ENCODE measurements around the gene CSTPP1. TPM values are rescaled to one million over a fixed set of nuclear protein-coding genes. Genes with fewer than 3 reads are reported as not detected.

The CSTPP1 gene, protein sequence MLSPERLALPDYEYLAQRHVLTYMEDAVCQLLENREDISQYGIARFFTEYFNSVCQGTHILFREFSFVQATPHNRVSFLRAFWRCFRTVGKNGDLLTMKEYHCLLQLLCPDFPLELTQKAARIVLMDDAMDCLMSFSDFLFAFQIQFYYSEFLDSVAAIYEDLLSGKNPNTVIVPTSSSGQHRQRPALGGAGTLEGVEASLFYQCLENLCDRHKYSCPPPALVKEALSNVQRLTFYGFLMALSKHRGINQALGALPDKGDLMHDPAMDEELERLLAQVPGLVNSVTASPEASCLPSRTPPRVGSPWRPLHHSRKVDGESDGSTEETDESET
- 10 to 100 TPM; 18.3 to 27.0 (median 24.6) TPM for total RNA-seq

DNA sequence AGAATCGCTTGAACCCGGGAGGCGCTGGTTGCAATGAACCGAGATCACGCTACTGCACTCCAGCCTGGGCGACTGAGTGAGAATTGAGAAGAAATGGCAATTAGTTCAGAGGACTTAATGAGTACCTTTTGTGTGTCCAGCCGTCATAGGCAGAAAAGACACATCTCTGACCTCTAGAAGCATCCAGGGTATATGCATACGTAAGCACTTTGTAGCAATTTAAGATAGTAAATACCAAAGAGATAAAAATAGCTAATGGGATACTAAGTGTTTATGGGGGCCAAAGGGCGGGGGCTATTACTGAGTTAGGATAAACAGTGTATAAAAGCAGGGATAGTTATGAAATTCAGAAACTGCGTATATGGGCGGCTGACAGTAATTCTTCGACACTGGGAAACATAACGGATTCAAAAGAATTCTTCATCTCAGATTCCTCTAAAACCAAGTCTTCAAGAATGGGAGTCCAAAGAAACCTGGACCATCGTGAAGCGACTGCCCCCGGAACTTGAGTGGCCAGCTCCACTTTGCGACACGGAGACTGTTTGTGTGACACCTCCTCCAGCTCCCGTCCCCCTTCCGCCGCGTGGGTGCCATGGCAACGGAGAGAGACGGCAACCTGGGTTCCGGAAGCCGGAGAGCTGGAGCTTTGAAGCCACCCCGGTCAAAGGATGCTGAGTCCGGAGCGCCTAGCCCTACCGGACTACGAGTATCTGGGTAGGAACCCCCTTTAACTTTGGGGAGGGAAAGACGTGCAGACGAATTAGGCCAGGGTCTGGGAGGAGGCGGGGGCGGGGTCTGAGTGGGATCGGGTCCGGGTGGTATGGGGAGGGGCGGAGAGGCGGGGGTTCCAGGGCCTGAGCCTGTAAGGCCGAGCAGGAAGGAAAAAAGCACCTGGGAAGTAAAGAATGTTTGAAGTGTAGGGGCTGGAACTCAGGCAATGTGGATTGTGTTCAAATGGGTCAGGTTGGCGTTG is at the start of gene CSTPP1:
Gene CSTPP1, plus strand, starts transcription at position 624 of the 973 bp plus-strand sequence. Its CDS starts 45 bp downstream, at position 669.
- peaks cover 0 to 31% (median 17%) of the 10 kb centered on the region in 4 donors for H3K4me1 ChIP-seq
- no peaks in the 10 kb centered on the region for H3K27me3 ChIP-seq
- DNase-seq = peak; percentile 95
- H3K36me3 ChIP-seq = no peaks in the 10 kb centered on the region
- in situ Hi-C loops (cut with MboI; ENCODE audit: low pct_ligation_motif_present in 1 of 4, low pct_unique_long_range_greater_than_20kb in 1 of 4, low sequenced_read_pairs in 3 of 4) (no loop called here), intact Hi-C loops (cut with DNase I; ENCODE audit: low total_unique reads) (no loop called here)
- H3K4me3 ChIP-seq = peak within 1 kb of the TSS; percentile 56 to 96 (median 62)
- peak within 1 kb of the TSS; percentile 70 to 81 (median 74) for H3K27ac ChIP-seq
- TF ChIP-seq EP300 (IDR thresholded peaks at IDR 0.05; ENCODE audit: low read depth) (no peak), POLR2AphosphoS5 (IDR thresholded peaks at IDR 0.05) (no peak), POLR2A (IDR thresholded peaks at IDR 0.05) (no peak)
- TF ChIP-seq, protein P1, sequence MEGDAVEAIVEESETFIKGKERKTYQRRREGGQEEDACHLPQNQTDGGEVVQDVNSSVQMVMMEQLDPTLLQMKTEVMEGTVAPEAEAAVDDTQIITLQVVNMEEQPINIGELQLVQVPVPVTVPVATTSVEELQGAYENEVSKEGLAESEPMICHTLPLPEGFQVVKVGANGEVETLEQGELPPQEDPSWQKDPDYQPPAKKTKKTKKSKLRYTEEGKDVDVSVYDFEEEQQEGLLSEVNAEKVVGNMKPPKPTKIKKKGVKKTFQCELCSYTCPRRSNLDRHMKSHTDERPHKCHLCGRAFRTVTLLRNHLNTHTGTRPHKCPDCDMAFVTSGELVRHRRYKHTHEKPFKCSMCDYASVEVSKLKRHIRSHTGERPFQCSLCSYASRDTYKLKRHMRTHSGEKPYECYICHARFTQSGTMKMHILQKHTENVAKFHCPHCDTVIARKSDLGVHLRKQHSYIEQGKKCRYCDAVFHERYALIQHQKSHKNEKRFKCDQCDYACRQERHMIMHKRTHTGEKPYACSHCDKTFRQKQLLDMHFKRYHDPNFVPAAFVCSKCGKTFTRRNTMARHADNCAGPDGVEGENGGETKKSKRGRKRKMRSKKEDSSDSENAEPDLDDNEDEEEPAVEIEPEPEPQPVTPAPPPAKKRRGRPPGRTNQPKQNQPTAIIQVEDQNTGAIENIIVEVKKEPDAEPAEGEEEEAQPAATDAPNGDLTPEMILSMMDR (IDR thresholded peaks at IDR 0.05) = peak in 2 of 5 experiments; percentile 13 to 17
- no peaks in the 10 kb centered on the region for H3K9me3 ChIP-seq
- 21 to 34% methylated on average over 5 to 35 of the region's 41 CpGs for WGBS, 2 donors (ENCODE audit: low coverage in 1 of 2)

- Histone ChIP-seq H3K27ac (no peak overlapping the region), H3K36me3 (peaks cover 0 to 10% (median 0%) of the 10 kb centered on the region in 4 donors), H3K27me3 (no peaks in the 10 kb centered on the region), H3K4me3 (no peak overlapping the region), H3K9me3 (no peaks in the 10 kb centered on the region), H3K4me1 (no peaks in the 10 kb centered on the region)
- DNase-seq = no peak
- no peak for TF ChIP-seq POLR2AphosphoS5 (IDR thresholded peaks at IDR 0.05)
- no peak for TF ChIP-seq EP300 (IDR thresholded peaks at IDR 0.05; ENCODE audit: low read depth)
- TF ChIP-seq, protein P1 (IDR thresholded peaks at IDR 0.05) = no peak
- no peak for TF ChIP-seq POLR2A (IDR thresholded peaks at IDR 0.05)
- in situ Hi-C loops (cut with MboI; ENCODE audit: low pct_ligation_motif_present in 1 of 4, low pct_unique_long_range_greater_than_20kb in 1 of 4, low sequenced_read_pairs in 3 of 4) (loop anchor here (5.0 to 10.0 kb wide), 3 partner anchors 264 to 274 kb away; no protein-coding TSS in a partner anchor), intact Hi-C loops (cut with DNase I; ENCODE audit: low total_unique reads) (loop anchor here (2.0 kb wide), 1 partner anchor 266 kb away; no protein-coding TSS in a partner anchor)
- 83 to 100% methylated on average over 1 to 5 of the region's 5 CpGs for WGBS, 2 donors (ENCODE audit: low coverage in 1 of 2)
These were observed 47.9 kb upstream of the CSTPP1 start for GRCh38 chr11:46888636-46889035.

DNA sequence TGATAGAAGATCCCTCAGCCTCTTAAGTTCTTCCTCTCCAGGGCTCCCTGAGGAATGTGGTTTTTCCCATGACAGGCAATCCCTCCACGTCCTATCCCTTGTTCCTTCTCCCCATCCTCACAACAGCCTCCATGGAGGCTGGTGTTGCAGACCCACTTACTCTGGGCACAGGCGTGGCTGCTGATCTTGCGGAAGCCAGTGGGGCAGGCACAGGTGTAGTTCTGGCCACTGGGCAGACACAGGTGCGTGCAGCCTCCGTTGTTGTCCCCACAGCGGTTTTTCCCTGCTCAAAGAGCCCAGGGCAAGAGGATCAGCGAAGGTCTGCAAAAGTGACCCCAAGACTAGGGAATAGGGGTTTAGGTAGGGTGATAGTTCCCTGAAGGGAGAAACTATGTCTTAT is 47.3 kb upstream of the CSTPP1 start:
- intact Hi-C loops (cut with DNase I; ENCODE audit: low total_unique reads) = loop anchor here (2.0 kb wide), 1 partner anchor 266 kb away; no protein-coding TSS in a partner anchor

More for the DNA sequence above, 47.3 kb upstream of the CSTPP1 start:
- no peak for TF ChIP-seq EP300 (IDR thresholded peaks at IDR 0.05; ENCODE audit: low read depth)
- no peak for TF ChIP-seq POLR2A (IDR thresholded peaks at IDR 0.05)
- no peak for TF ChIP-seq POLR2AphosphoS5 (IDR thresholded peaks at IDR 0.05)
- TF ChIP-seq, protein P1 (IDR thresholded peaks at IDR 0.05) = no peak
- Histone ChIP-seq H3K27ac (no peak overlapping the region), H3K36me3 (peaks cover 0 to 7% (median 0%) of the 10 kb centered on the region in 4 donors), H3K27me3 (no peaks in the 10 kb centered on the region), H3K4me1 (no peaks in the 10 kb centered on the region), H3K9me3 (no peaks in the 10 kb centered on the region), H3K4me3 (no peak overlapping the region)
- WGBS, 2 donors (ENCODE audit: low coverage in 1 of 2) = 84% methylated on average over 7 of the region's 7 CpGs; no CpG with 5 or more reads in 1 of the 2 donors
- in situ Hi-C loops (cut with MboI; ENCODE audit: low pct_ligation_motif_present in 1 of 4, low pct_unique_long_range_greater_than_20kb in 1 of 4, low sequenced_read_pairs in 3 of 4) = loop anchor here (5.0 to 10.0 kb wide), 3 partner anchors 263 to 273 kb away; no protein-coding TSS in a partner anchor
- no peak for DNase-seq
